ENCODE measurements around the gene CCDC157. TPM values are rescaled to one million over a fixed set of nuclear protein-coding genes. Genes with fewer than 3 reads are reported as not detected.
A peak's percentile ranks its signal among the peaks of the same experiment; 100 is the strongest.

The CCDC157 gene
- total RNA-seq, 1 donor from 2014 or later, result 3.7 TPM

DNA sequence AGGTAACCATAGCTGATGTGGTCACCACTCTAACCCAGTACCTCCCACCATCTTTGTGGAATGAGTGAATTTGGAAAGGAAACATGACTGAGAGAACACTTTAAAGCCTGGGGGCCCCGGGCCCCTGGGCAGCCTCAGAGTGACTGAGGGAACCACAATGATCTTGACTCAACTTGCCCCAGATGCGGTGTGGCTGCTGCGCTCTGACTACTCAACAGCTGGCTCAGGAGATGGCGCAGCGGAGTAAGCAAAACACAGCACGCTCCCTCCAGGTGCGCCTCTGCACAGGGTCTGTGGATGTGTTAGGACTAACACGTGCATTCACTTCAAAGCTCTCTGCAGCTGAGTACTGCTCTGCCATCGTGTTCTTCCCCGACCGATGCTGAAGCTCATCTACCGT is 24.5 kb downstream of the CCDC157 start:
- no peak for TF ChIP-seq EZH2 (IDR thresholded peaks at IDR 0.05)
- no peak for TF ChIP-seq EZH2phosphoT487 (IDR thresholded peaks at IDR 0.05)
- TF ChIP-seq, protein P1, sequence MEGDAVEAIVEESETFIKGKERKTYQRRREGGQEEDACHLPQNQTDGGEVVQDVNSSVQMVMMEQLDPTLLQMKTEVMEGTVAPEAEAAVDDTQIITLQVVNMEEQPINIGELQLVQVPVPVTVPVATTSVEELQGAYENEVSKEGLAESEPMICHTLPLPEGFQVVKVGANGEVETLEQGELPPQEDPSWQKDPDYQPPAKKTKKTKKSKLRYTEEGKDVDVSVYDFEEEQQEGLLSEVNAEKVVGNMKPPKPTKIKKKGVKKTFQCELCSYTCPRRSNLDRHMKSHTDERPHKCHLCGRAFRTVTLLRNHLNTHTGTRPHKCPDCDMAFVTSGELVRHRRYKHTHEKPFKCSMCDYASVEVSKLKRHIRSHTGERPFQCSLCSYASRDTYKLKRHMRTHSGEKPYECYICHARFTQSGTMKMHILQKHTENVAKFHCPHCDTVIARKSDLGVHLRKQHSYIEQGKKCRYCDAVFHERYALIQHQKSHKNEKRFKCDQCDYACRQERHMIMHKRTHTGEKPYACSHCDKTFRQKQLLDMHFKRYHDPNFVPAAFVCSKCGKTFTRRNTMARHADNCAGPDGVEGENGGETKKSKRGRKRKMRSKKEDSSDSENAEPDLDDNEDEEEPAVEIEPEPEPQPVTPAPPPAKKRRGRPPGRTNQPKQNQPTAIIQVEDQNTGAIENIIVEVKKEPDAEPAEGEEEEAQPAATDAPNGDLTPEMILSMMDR (IDR thresholded peaks at IDR 0.05), result no peak
- H4K20me1 ChIP-seq (ENCODE audit: low read depth), result no peaks in the 10 kb centered on the region

DNA sequence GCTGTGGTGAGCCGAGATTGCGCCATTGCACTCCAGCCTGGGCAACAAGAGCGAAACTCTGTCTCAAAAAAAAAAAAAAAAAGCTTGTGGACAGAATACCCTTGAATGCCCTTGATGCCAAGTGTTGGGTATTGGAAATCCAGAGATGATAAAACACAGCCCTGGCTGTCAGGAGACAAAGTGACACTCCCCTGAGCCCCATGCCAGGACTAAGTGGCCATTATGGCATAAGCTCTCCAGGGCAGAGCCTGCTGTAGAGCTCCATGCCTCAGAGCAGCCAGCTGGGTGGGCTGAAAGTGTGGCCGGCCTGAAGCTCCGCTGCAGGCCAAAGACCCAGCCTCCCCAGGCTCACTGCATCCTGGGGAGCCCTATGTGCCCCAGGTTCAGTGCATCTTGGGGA is 25.5 kb downstream of the CCDC157 start:
- Histone ChIP-seq H3K9ac (no peak overlapping the region), H3F3A (ENCODE audit: low read depth) (no peaks in the 10 kb centered on the region), H3K4me1 (peaks cover 6% of the 10 kb centered on the region), H3K27ac (no peak overlapping the region), H3K79me2 (ENCODE audit: low read depth) (no peaks in the 10 kb centered on the region), H2AFZ (replicated peaks) (no peak overlapping the region), H3K4me3 (no peak overlapping the region), H3K36me3 (no peaks in the 10 kb centered on the region), H3K27me3 (no peaks in the 10 kb centered on the region), H4K20me1 (ENCODE audit: low read depth) (no peaks in the 10 kb centered on the region), H3K4me2 (no peak overlapping the region), H3K9me3 (ENCODE audit: low read depth) (no peaks in the 10 kb centered on the region)
- peaks cover 13% of the 10 kb centered on the region for H3K36me3 Mint-ChIP-seq
- no peak overlapping the region for H3K27ac Mint-ChIP-seq
- no peak for DNase-seq (ENCODE audit: low spot score)
- H3K4me1 Mint-ChIP-seq, result peaks cover 8% of the 10 kb centered on the region
- TF ChIP-seq, protein P1 (IDR thresholded peaks at IDR 0.05), result no peak
- TF ChIP-seq EZH2 (IDR thresholded peaks at IDR 0.05), result no peak
- no peak for TF ChIP-seq EZH2phosphoT487 (IDR thresholded peaks at IDR 0.05)
- H3K27me3 Mint-ChIP-seq (ENCODE audit: insufficient read depth, low read depth), result peaks cover 5% of the 10 kb centered on the region
- no peaks in the 10 kb centered on the region for H3K9me3 Mint-ChIP-seq
- H3K4me3 Mint-ChIP-seq, result no peak overlapping the region

More for the DNA sequence above, 24.5 kb downstream of the CCDC157 start:
- H3K4me2 ChIP-seq, result no peak overlapping the region
- no peak overlapping the region for H3K27ac Mint-ChIP-seq
- peaks cover 13% of the 10 kb centered on the region for H3K36me3 Mint-ChIP-seq
- H3K9ac ChIP-seq, result no peak overlapping the region
- no peaks in the 10 kb centered on the region for H3K79me2 ChIP-seq (ENCODE audit: low read depth)
- H3K9me3 ChIP-seq (ENCODE audit: low read depth), result no peaks in the 10 kb centered on the region
- H2AFZ ChIP-seq (replicated peaks), result no peak overlapping the region
- H3K4me3 Mint-ChIP-seq, result peak overlapping the region; percentile 33
- peaks cover 7% of the 10 kb centered on the region for H3K27me3 Mint-ChIP-seq (ENCODE audit: insufficient read depth, low read depth)
- no peak overlapping the region for H3K27ac ChIP-seq
- no peaks in the 10 kb centered on the region for H3K36me3 ChIP-seq
- no peak overlapping the region for H3K4me3 ChIP-seq
- H3K4me1 Mint-ChIP-seq, result peaks cover 7% of the 10 kb centered on the region
- no peaks in the 10 kb centered on the region for H3K27me3 ChIP-seq
- no peak for DNase-seq (ENCODE audit: low spot score)
- no peaks in the 10 kb centered on the region for H3K9me3 Mint-ChIP-seq
- peaks cover 2% of the 10 kb centered on the region for H3K4me1 ChIP-seq
- no peaks in the 10 kb centered on the region for H3F3A ChIP-seq (ENCODE audit: low read depth)

- H3K4me1 Mint-ChIP-seq, result peaks cover 12% of the 10 kb centered on the region
- no peak overlapping the region for H3K27ac Mint-ChIP-seq
- no peak for TF ChIP-seq EZH2 (IDR thresholded peaks at IDR 0.05)
- TF ChIP-seq, protein P1 (IDR thresholded peaks at IDR 0.05), result no peak
- no peak for TF ChIP-seq EZH2phosphoT487 (IDR thresholded peaks at IDR 0.05)
- no peaks in the 10 kb centered on the region for H3K27me3 ChIP-seq
- H3K36me3 Mint-ChIP-seq, result peaks cover 10% of the 10 kb centered on the region
- H3K4me2 ChIP-seq, result no peak overlapping the region
- no peak overlapping the region for H3K27ac ChIP-seq
- no peak overlapping the region for H3K4me3 ChIP-seq
- peaks cover 5% of the 10 kb centered on the region for H3K27me3 Mint-ChIP-seq (ENCODE audit: insufficient read depth, low read depth)
- no peaks in the 10 kb centered on the region for H3K79me2 ChIP-seq (ENCODE audit: low read depth)
- no peak overlapping the region for H3K9ac ChIP-seq
- DNase-seq (ENCODE audit: low spot score), result no peak
- H3K9me3 ChIP-seq (ENCODE audit: low read depth), result no peaks in the 10 kb centered on the region
- peaks cover 6% of the 10 kb centered on the region for H3K4me1 ChIP-seq
- H3K36me3 ChIP-seq, result no peaks in the 10 kb centered on the region
- no peak overlapping the region for H3K4me3 Mint-ChIP-seq
- H4K20me1 ChIP-seq (ENCODE audit: low read depth), result no peaks in the 10 kb centered on the region
- H2AFZ ChIP-seq (replicated peaks), result no peak overlapping the region
- no peaks in the 10 kb centered on the region for H3K9me3 Mint-ChIP-seq
- H3F3A ChIP-seq (ENCODE audit: low read depth), result no peaks in the 10 kb centered on the region
Measured at GRCh38 chr22:30383061-30383460, 26.3 kb downstream of the CCDC157 start.

Measured in neural progenitor cell (in vitro differentiated cells).